Dermis lymphatic vessel endothelial cell (primary cell): Measurements from ENCODE around the gene RTF1. TPM values are rescaled to one million over a fixed set of nuclear protein-coding genes. Genes with fewer than 3 reads are reported as not detected.

Experiments
- total RNA-seq: library from RNA; depleted of rRNA; stranded (reverse); fragments of >200 nt; gene quantifications from 2 replicates; pipeline ENCODE4 v1.2.1, GENCODE V29; 2014

RTF1 gene
- total RNA-seq, result 13.0 and 18.4 TPM in 2 replicates

GRCh38 chr15:41416742-41417417, at the start of gene RTF1:
Gene RTF1 (plus strand): TSS chr15:41417095. CDS start chr15:41417116, 21 bp downstream.

GRCh38 chr15:41493205-41493901, 76.5 kb downstream of the RTF1 start, which contains the start of gene ITPKA:
Gene ITPKA (plus strand): TSS chr15:41493874. CDS start chr15:41493928, 54 bp downstream.

GRCh38 chr15:41513506-41514227, 96.8 kb downstream of the RTF1 start, which contains the start of gene LTK:
Gene LTK (minus strand): TSS chr15:41513827. CDS start chr15:41513709, 118 bp downstream.

Other genes with a start within 250 kb of the RTF1 start
- not detected in 2 replicates for gene EXD1, start 186.3 kb upstream of the RTF1 start, total RNA-seq
- 70.2 and 76.7 TPM in 2 replicates for gene CHP1, start 185.8 kb upstream of the RTF1 start, total RNA-seq
- 1.4 TPM in 2 replicates for gene OIP5, start 84.5 kb upstream of the RTF1 start, total RNA-seq
- gene NUSAP1, start 84.2 kb upstream of the RTF1 start, total RNA-seq, result 18.0 and 21.4 TPM in 2 replicates
- 14.4 and 19.3 TPM in 2 replicates for gene NDUFAF1, start 14.6 kb upstream of the RTF1 start, total RNA-seq
- 0.09 and 0.11 TPM in 2 replicates for gene ITPKA, start 76.8 kb downstream of the RTF1 start, total RNA-seq
- 0.09 TPM in 1 of 2 replicates, not detected in the other for gene LTK, start 96.7 kb downstream of the RTF1 start, total RNA-seq
- gene RPAP1, start 127.2 kb downstream of the RTF1 start, total RNA-seq, result 7.6 and 11.9 TPM in 2 replicates
- gene TYRO3, start 142.1 kb downstream of the RTF1 start, total RNA-seq, result 1.7 and 2.1 TPM in 2 replicates
- gene MGA, start 243.3 kb downstream of the RTF1 start, total RNA-seq, result 26.7 and 36.9 TPM in 2 replicates